GM23338 (cell line): ENCODE results near the gene MT1F.

Experiments used
- CREB1 ChIP-seq: fragments of 250-450 bp; sonication (Bioruptor Pico); IDR thresholded peaks from 2 replicates; pipeline ENCODE4 v1.5.0; 2020; ENCODE audit warnings: low read depth, mild to moderate bottlenecking, moderate library complexity
- CTCF ChIP-seq, 2 experiments: fragments of 200-600 bp in 1 of 2; sonication (generic) in 1 of 2; conservative IDR thresholded peaks; 2 replicates each; pipeline versions ENCODE4 v1.5.1 to v1.6.1; 2016 to 2017; ENCODE audit warnings: antibody characterized with exemption in 2 of 2, low read depth in 2 of 2, mild to moderate bottlenecking in 2 of 2, moderate library complexity in 1 of 2
- EZH2 ChIP-seq: fragments of 200-600 bp; sonication (generic); IDR thresholded peaks from one replicate; pipeline ENCODE4 v1.8.0; 2017; ENCODE audit warnings: antibody characterized with exemption, mild to moderate bottlenecking, low read depth; ENCODE audit not compliant: unreplicated experiment
- EZH2phosphoT487 ChIP-seq: fragments of 200-600 bp; sonication (generic); IDR thresholded peaks from one replicate; pipeline ENCODE4 v1.8.1; 2018; ENCODE audit warnings: antibody characterized with exemption; ENCODE audit not compliant: unreplicated experiment
- JUNB ChIP-seq: IDR thresholded peaks from one replicate; pipeline ENCODE4 v1.6.1; 2016; ENCODE audit warnings: antibody characterized with exemption; ENCODE audit not compliant: unreplicated experiment
- NANOG ChIP-seq: IDR thresholded peaks from 2 replicates; pipeline ENCODE4 v1.6.1; 2016; ENCODE audit warnings: antibody characterized with exemption, borderline replicate concordance
- POLR2AphosphoS5 ChIP-seq: IDR thresholded peaks from 2 replicates; pipeline ENCODE4 v1.6.1; 2016; ENCODE audit warnings: antibody characterized with exemption, low read depth
- ZNF114 ChIP-seq: fragments of 250-450 bp; sonication (Bioruptor Pico); IDR thresholded peaks from 2 replicates; pipeline ENCODE4 v1.5.0; 2020; ENCODE audit warnings: mild to moderate bottlenecking, moderate library complexity
- TF ChIP-seq, protein P1 (sequence below): IDR thresholded peaks from 2 replicates; pipeline ENCODE4 v1.6.1; 2016; ENCODE audit warnings: antibody characterized with exemption
- TF ChIP-seq, protein P2 (sequence below): IDR thresholded peaks from one replicate; pipeline ENCODE4 v1.6.1; 2018; ENCODE audit warnings: antibody characterized with exemption; ENCODE audit not compliant: unreplicated experiment

DNA sequence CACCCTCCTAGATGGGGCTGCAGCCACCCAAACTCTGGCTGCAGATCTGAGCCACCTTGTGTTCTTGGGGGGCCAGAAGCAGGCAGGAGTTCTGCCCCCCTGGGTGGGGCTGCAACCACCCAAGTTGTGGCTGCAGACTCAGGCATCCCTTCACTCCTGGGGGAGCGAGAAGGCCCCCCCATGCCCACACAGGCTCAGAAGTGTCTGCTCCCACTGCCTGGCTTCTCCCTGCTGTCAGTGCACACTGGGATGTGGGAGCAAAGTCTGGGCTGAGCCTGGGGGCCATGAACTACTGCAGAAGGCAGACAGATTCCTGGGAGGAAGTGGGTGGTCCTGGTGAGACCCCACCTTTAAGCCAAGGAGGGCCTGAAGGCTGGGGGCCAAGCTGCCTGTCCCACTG lies 37.5 kb downstream of the MT1F start:
- TF ChIP-seq EZH2phosphoT487: no peak
- TF ChIP-seq EZH2: no peak
- no peak for TF ChIP-seq CTCF (conservative IDR thresholded peaks at IDR 0.05; ENCODE audit: low read depth in 2 of 2)
- TF ChIP-seq, protein P1, sequence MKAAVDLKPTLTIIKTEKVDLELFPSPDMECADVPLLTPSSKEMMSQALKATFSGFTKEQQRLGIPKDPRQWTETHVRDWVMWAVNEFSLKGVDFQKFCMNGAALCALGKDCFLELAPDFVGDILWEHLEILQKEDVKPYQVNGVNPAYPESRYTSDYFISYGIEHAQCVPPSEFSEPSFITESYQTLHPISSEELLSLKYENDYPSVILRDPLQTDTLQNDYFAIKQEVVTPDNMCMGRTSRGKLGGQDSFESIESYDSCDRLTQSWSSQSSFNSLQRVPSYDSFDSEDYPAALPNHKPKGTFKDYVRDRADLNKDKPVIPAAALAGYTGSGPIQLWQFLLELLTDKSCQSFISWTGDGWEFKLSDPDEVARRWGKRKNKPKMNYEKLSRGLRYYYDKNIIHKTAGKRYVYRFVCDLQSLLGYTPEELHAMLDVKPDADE: no peak
- TF ChIP-seq POLR2AphosphoS5: no peak
- no peak for TF ChIP-seq ZNF114
- TF ChIP-seq CREB1 (CRISPR knock-in tag): no peak
- TF ChIP-seq JUNB: no peak
- TF ChIP-seq, protein P2, sequence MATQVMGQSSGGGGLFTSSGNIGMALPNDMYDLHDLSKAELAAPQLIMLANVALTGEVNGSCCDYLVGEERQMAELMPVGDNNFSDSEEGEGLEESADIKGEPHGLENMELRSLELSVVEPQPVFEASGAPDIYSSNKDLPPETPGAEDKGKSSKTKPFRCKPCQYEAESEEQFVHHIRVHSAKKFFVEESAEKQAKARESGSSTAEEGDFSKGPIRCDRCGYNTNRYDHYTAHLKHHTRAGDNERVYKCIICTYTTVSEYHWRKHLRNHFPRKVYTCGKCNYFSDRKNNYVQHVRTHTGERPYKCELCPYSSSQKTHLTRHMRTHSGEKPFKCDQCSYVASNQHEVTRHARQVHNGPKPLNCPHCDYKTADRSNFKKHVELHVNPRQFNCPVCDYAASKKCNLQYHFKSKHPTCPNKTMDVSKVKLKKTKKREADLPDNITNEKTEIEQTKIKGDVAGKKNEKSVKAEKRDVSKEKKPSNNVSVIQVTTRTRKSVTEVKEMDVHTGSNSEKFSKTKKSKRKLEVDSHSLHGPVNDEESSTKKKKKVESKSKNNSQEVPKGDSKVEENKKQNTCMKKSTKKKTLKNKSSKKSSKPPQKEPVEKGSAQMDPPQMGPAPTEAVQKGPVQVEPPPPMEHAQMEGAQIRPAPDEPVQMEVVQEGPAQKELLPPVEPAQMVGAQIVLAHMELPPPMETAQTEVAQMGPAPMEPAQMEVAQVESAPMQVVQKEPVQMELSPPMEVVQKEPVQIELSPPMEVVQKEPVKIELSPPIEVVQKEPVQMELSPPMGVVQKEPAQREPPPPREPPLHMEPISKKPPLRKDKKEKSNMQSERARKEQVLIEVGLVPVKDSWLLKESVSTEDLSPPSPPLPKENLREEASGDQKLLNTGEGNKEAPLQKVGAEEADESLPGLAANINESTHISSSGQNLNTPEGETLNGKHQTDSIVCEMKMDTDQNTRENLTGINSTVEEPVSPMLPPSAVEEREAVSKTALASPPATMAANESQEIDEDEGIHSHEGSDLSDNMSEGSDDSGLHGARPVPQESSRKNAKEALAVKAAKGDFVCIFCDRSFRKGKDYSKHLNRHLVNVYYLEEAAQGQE: no peak
- no peak for TF ChIP-seq NANOG
